ENCODE data around the gene MGRN1.

The MGRN1 gene

DNA sequence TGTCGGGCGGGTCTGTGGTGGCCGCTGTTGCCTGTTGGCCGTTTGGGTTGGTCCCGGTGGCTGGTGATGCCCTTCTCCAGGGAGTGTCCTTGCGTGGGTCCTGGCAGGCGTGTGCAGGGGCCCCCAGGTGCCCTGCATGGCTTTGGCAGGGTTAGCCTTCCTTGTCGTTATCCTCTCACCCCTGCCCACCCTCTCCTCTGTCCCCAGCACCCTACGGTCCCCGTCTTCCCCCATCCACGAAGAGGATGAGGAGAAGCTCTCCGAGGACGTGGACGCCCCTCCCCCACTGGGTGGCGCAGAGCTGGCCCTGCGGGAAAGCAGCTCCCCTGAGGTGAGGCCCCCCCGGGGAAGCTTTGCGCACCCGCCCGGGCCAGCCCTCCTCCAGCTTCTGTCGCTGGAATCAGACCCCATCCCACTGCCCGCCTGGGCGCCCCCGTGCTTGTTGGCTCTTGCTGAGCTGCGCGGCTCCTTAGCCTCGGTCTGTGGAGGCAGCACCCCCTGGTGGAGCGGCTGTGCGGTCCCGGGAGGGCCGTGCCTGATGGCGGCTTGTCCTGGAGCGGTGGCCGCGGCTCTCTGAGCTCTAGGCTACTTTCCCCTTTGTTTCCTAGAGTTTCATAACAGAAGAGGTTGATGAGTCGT lies 58.1 kb downstream of the MGRN1 start:
- Histone ChIP-seq H3K9me3 (ENCODE audit: control extremely low read depth in 1 of 5, control insufficient read depth in 4 of 5, insufficient read depth in 2 of 5, low read depth in 1 of 5, low read length in 4 of 5) (no peaks in the 10 kb centered on the region), H3K4me3 (ENCODE audit: control insufficient read depth in 1 of 7, extremely low read depth in 1 of 7, insufficient read depth in 4 of 7, low read depth in 2 of 7, low read length in 6 of 7) (no peak overlapping the region), H3K4me1 (ENCODE audit: control extremely low read depth in 1 of 4, control insufficient read depth in 4 of 4, insufficient read depth in 4 of 4, low read length in 3 of 4) (peaks cover 0 to 4% (median 0%) of the 10 kb centered on the region in 4 experiments), H3K27ac (ENCODE audit: insufficient read depth in 1 of 2, low read depth in 1 of 2, low read length in 2 of 2, poor library complexity in 1 of 2, severe bottlenecking in 2 of 2) (no peak overlapping the region), H3K27me3 (replicated peaks in 2 of 5; ENCODE audit: control insufficient read depth in 4 of 5, insufficient read depth in 5 of 5, low read length in 4 of 5) (no peaks in the 10 kb centered on the region), H3K36me3 (ENCODE audit: control insufficient read depth in 4 of 4, insufficient read depth in 4 of 4, low read length in 3 of 4) (peaks cover 5 to 95% (median 63%) of the 10 kb centered on the region in 4 experiments)
- ChIA-PET CTCF (interaction anchor here (0.7 to 2.1 kb wide), 8 partner anchors 12 to 67 kb away, joined by 3 to 10 read pairs (median 4); no protein-coding TSS in a partner anchor), POLR2A (no interaction called here)
- WGBS (ENCODE audit: insufficient coverage) = 92% methylated on average over 34 of the region's 36 CpGs
- peak; percentile 45 to 73 (median 73) for DNase-seq

DNA sequence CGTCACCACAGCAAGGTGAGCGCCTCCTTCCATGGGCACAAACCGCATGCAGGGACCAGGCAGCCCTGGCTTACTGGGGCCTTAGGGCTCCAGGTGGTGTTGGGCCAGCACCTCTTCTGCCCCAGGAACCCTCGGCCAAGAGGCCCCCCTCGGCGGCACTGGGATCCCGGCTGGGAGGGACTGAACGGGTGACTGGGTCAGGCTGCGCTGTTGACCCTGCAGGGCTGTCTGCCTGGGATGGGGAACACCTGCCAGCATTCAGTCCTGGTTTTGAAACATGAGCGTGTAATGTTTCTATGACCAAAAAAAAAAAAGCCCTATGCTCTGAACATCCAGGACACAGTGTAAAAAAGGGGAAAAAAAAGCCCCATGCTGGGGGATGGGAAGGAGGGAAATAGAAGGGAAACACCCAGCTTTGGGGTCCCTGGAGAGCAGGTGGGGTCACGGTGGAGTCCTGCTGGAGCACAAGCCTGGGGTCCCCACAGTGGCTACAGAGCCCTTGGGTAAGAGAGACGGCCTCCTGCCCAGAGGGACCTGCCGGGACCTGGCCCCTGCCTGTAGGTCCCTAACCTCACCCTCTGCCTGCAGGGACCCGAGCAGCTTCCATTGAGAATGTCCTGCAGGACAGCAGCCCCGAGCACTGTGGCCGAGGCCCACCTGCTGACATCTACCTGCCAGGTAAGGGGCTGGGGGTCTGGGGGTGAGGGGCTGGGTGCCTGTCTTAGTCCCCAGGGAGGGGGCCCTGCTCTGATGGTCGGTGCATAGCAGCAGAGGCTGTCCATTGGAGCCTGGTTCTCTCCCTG lies 58.8 kb downstream of the MGRN1 start:
- H3K27me3 ChIP-seq (replicated peaks in 2 of 5; ENCODE audit: control insufficient read depth in 4 of 5, insufficient read depth in 5 of 5, low read length in 4 of 5) = no peaks in the 10 kb centered on the region
- DNase-seq = no peak
- peaks cover 5 to 96% (median 67%) of the 10 kb centered on the region in 4 experiments for H3K36me3 ChIP-seq (ENCODE audit: control insufficient read depth in 4 of 4, insufficient read depth in 4 of 4, low read length in 3 of 4)
- POLR2A ChIA-PET = no interaction called here
- H3K4me1 ChIP-seq (ENCODE audit: control extremely low read depth in 1 of 4, control insufficient read depth in 4 of 4, insufficient read depth in 4 of 4, low read length in 3 of 4) = peaks cover 0 to 4% (median 0%) of the 10 kb centered on the region in 4 experiments
- no peak overlapping the region for H3K4me3 ChIP-seq (ENCODE audit: control insufficient read depth in 1 of 7, extremely low read depth in 1 of 7, insufficient read depth in 4 of 7, low read depth in 2 of 7, low read length in 6 of 7)
- WGBS (ENCODE audit: insufficient coverage) = 96% methylated on average over 13 of the region's 17 CpGs
- no peak overlapping the region for H3K27ac ChIP-seq (ENCODE audit: insufficient read depth in 1 of 2, low read depth in 1 of 2, low read length in 2 of 2, poor library complexity in 1 of 2, severe bottlenecking in 2 of 2)
- no peaks in the 10 kb centered on the region for H3K9me3 ChIP-seq (ENCODE audit: control extremely low read depth in 1 of 5, control insufficient read depth in 4 of 5, insufficient read depth in 2 of 5, low read depth in 1 of 5, low read length in 4 of 5)
- CTCF ChIA-PET = interaction anchor here (0.7 to 2.1 kb wide), 8 partner anchors 13 to 67 kb away, joined by 3 to 10 read pairs (median 4); no protein-coding TSS in a partner anchor

DNA sequence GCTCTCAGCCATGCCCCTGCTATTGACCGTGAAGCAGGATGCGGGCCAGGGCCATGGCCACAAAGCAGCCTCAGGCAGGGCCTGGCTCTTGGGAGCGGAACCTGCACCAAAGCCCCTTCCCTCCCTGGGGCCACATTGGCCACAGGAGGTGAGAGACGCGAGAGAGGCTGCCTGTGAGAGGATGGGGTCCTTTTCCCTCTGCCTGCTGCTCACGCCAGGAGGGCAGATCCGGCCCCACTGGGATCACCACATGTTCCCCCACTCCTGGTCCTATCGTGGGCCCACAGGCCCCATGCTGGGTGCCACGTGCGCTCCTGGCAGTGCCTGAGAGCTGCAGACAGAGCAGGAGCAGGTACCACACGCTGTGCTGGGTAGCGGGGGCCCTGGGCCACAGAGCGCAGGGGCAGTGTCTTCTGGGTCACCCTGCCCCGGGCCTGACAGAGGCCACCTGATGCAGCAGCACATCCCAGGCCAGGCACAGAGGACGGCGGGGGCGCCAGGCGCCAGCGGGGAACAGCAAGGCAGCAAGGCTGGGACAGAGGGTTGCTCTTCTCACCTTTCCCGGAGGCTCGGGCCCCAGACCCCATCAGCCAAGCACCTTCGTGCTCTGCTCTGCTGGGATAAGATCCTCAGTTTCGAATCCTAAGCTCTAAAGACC lies 59.6 kb downstream of the MGRN1 start:
- ChIA-PET POLR2A (no interaction called here), CTCF (no interaction called here)

DNA sequence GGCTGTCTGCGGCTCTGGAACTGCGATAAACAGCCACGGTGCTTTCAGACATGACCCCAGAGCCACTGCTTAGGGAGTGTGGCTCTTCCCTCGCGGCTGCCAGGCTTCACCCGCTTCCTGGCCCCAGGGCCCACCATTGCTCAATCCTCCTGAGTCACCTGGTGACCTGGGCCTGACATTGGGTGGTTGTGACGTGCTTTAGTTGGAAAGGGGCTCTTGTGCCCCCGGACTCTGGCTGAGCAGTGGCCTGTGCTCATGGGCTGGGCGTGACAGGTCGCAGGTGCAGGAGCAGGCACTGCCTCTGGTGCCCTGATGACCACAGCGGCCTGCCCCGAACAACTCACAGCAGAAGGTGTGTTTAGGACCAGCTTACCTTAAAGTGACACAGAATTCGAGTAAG lies 60.1 kb downstream of the MGRN1 start:
- POLR2A ChIA-PET = no interaction called here
- no peak for DNase-seq
- Histone ChIP-seq H3K27ac (ENCODE audit: insufficient read depth in 1 of 2, low read depth in 1 of 2, low read length in 2 of 2, poor library complexity in 1 of 2, severe bottlenecking in 2 of 2) (no peak overlapping the region), H3K27me3 (replicated peaks in 2 of 5; ENCODE audit: control insufficient read depth in 4 of 5, insufficient read depth in 5 of 5, low read length in 4 of 5) (no peaks in the 10 kb centered on the region), H3K9me3 (ENCODE audit: control extremely low read depth in 1 of 5, control insufficient read depth in 4 of 5, insufficient read depth in 2 of 5, low read depth in 1 of 5, low read length in 4 of 5) (no peaks in the 10 kb centered on the region), H3K36me3 (ENCODE audit: control insufficient read depth in 4 of 4, insufficient read depth in 4 of 4, low read length in 3 of 4) (peaks cover 5 to 96% (median 70%) of the 10 kb centered on the region in 4 experiments), H3K4me3 (ENCODE audit: control insufficient read depth in 1 of 7, extremely low read depth in 1 of 7, insufficient read depth in 4 of 7, low read depth in 2 of 7, low read length in 6 of 7) (no peak overlapping the region), H3K4me1 (ENCODE audit: control extremely low read depth in 1 of 4, control insufficient read depth in 4 of 4, insufficient read depth in 4 of 4, low read length in 3 of 4) (peaks cover 0 to 4% (median 0%) of the 10 kb centered on the region in 4 experiments)
- CTCF ChIA-PET = no interaction called here
- 95% methylated on average over 13 of the region's 13 CpGs for whole genome bisulfite sequencing (ENCODE audit: insufficient coverage)

More for the DNA sequence above, 59.6 kb downstream of the MGRN1 start:
- Histone ChIP-seq H3K4me3 (ENCODE audit: control insufficient read depth in 1 of 7, extremely low read depth in 1 of 7, insufficient read depth in 4 of 7, low read depth in 2 of 7, low read length in 6 of 7) (no peak overlapping the region), H3K4me1 (ENCODE audit: control extremely low read depth in 1 of 4, control insufficient read depth in 4 of 4, insufficient read depth in 4 of 4, low read length in 3 of 4) (peaks cover 0 to 4% (median 0%) of the 10 kb centered on the region in 4 experiments), H3K27me3 (replicated peaks in 2 of 5; ENCODE audit: control insufficient read depth in 4 of 5, insufficient read depth in 5 of 5, low read length in 4 of 5) (no peaks in the 10 kb centered on the region), H3K36me3 (ENCODE audit: control insufficient read depth in 4 of 4, insufficient read depth in 4 of 4, low read length in 3 of 4) (peaks cover 5 to 96% (median 69%) of the 10 kb centered on the region in 4 experiments), H3K27ac (ENCODE audit: insufficient read depth in 1 of 2, low read depth in 1 of 2, low read length in 2 of 2, poor library complexity in 1 of 2, severe bottlenecking in 2 of 2) (no peak overlapping the region), H3K9me3 (ENCODE audit: control extremely low read depth in 1 of 5, control insufficient read depth in 4 of 5, insufficient read depth in 2 of 5, low read depth in 1 of 5, low read length in 4 of 5) (no peaks in the 10 kb centered on the region)
- over 99% methylated on average over 16 of the region's 23 CpGs for WGBS (ENCODE audit: insufficient coverage)
- DNase-seq = no peak

DNA sequence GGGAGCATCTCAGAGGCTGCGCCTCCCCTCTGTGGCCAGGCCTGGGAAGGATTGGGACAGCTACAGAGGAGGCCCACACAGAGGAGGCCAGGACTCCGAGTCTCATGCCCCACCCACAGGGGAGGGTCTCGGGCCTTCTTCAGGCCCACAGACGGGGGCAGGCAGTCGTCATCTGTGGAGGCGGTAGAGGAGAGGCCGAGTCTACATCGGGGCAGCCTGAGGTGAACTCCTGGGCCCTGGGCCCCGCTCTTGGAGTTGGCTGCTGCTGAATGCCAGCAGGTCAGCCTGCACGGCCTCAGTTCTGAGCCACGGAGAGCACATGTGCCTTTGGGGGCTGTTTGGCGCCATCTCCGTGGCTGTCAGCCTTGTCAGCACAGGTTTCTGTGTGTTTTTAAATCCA lies 60.7 kb downstream of the MGRN1 start:
- Histone ChIP-seq H3K9me3 (ENCODE audit: control extremely low read depth in 1 of 5, control insufficient read depth in 4 of 5, insufficient read depth in 2 of 5, low read depth in 1 of 5, low read length in 4 of 5) (no peaks in the 10 kb centered on the region), H3K4me1 (ENCODE audit: control extremely low read depth in 1 of 4, control insufficient read depth in 4 of 4, insufficient read depth in 4 of 4, low read length in 3 of 4) (peaks cover 0 to 4% (median 2%) of the 10 kb centered on the region in 4 experiments), H3K27me3 (replicated peaks in 2 of 5; ENCODE audit: control insufficient read depth in 4 of 5, insufficient read depth in 5 of 5, low read length in 4 of 5) (no peaks in the 10 kb centered on the region), H3K4me3 (ENCODE audit: control insufficient read depth in 1 of 7, extremely low read depth in 1 of 7, insufficient read depth in 4 of 7, low read depth in 2 of 7, low read length in 6 of 7) (no peak overlapping the region), H3K27ac (ENCODE audit: insufficient read depth in 1 of 2, low read depth in 1 of 2, low read length in 2 of 2, poor library complexity in 1 of 2, severe bottlenecking in 2 of 2) (no peak overlapping the region), H3K36me3 (ENCODE audit: control insufficient read depth in 4 of 4, insufficient read depth in 4 of 4, low read length in 3 of 4) (peaks cover 5 to 94% (median 67%) of the 10 kb centered on the region in 4 experiments)
- DNase-seq = no peak
- ChIA-PET CTCF (interaction anchor here (1.2 kb wide), 1 partner anchor 62 kb away, joined by 3 read pairs; no protein-coding TSS in a partner anchor), POLR2A (no interaction called here)
- WGBS (ENCODE audit: insufficient coverage) = 95% methylated on average over 11 of the region's 13 CpGs

DNA sequence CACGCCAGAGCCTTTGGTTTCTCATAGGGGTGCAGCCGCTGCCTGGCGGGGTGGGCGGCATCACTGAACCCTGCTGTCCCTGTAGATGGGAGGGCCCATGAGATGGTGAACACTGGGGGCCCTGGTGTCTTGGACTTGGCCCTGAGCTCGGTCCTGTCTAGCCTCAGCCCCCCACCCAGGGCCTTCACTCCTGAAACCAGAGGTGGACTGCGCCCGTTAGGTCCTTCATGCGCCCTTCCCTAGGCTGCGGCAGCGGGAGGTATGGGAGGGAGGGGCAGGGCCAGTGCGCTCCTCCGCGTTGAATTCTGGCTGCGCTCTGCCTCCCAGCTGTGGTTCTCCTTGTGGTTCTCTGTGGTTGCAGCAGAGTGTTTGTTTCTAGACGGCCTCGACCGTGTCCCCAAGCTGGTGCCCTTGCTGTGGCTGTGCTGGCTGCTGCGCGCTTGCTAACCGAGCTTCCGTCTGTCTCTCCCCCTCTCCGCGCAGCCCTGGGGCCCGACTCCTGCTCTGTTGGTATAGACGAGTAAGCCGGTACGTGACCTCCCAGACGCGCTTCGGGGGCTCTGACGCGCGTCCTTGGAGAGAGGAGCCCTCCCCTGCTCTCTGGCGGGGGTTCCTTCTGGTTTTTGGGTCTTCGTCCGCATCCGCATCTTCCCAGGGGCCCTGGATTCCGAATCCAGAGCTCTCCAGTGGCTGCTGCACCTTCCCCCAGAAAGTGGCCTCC lies 61.3 kb downstream of the MGRN1 start:
- no peaks in the 10 kb centered on the region for H3K9me3 ChIP-seq (ENCODE audit: control extremely low read depth in 1 of 5, control insufficient read depth in 4 of 5, insufficient read depth in 2 of 5, low read depth in 1 of 5, low read length in 4 of 5)
- H3K4me1 ChIP-seq (ENCODE audit: control extremely low read depth in 1 of 4, control insufficient read depth in 4 of 4, insufficient read depth in 4 of 4, low read length in 3 of 4) = peaks cover 0 to 5% (median 2%) of the 10 kb centered on the region in 4 experiments
- no peak for DNase-seq
- POLR2A ChIA-PET = interaction anchor here (0.9 kb wide), 1 partner anchor 179 kb away, joined by 3 read pairs; no protein-coding TSS in a partner anchor
- 98% methylated on average over 28 of the region's 38 CpGs for WGBS (ENCODE audit: insufficient coverage)
- H3K4me3 ChIP-seq (ENCODE audit: control insufficient read depth in 1 of 7, extremely low read depth in 1 of 7, insufficient read depth in 4 of 7, low read depth in 2 of 7, low read length in 6 of 7) = no peak overlapping the region
- H3K36me3 ChIP-seq (ENCODE audit: control insufficient read depth in 4 of 4, insufficient read depth in 4 of 4, low read length in 3 of 4) = peaks cover 5 to 90% (median 64%) of the 10 kb centered on the region in 4 experiments
- CTCF ChIA-PET = interaction anchor here (1.2 to 1.8 kb wide), 2 partner anchors 10 to 63 kb away, joined by 3 to 5 read pairs; no protein-coding TSS in a partner anchor
- no peak overlapping the region for H3K27ac ChIP-seq (ENCODE audit: insufficient read depth in 1 of 2, low read depth in 1 of 2, low read length in 2 of 2, poor library complexity in 1 of 2, severe bottlenecking in 2 of 2)
- H3K27me3 ChIP-seq (replicated peaks in 2 of 5; ENCODE audit: control insufficient read depth in 4 of 5, insufficient read depth in 5 of 5, low read length in 4 of 5) = no peaks in the 10 kb centered on the region

Measured in common myeloid progenitor, CD34-positive (primary cell).